ENCODE results near the gene CIRBP. TPM values are rescaled to one million over a fixed set of nuclear protein-coding genes. Genes with fewer than 3 reads are reported as not detected.

CIRBP gene
- total and polyA plus RNA-seq, 2 of the 13 experiments (the other 11 are each of a cell fraction or from before 2014, with no cell fraction given) = 133 to 140 TPM

DNA sequence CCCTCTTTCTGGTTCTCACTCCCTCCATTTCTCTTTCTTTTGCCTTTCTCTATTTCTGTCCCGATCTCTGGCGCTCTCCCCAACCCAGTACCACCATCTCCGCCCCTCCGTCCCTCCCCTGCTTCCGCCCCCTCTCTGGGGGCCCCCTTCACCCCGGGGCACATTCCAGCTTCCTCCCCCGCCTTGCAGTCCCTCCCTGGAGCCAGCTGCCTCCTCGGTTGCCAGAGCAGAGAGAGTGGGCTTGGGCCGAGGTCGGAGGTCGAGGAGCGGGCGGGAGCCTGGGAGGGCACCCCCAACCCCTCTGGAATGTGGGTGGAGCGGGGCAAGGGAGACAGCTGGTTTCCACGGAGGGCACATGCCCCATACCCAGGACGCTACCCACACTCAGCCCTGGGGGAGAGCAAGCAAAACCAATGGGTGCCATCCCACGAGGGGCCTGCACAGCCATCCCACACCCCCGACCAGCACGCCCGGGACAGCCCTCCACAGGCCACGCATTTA lies 6.5 kb upstream of the CIRBP start (continued):
- TF ChIP-seq MAZ (IDR thresholded peaks at IDR 0.05; ENCODE audit: borderline replicate concordance, low read depth, low read length) = peak; percentile 69; the same call in 1 of the 2 replicates
- 0 out of 2 replicates have a peak, but pooled peaks have one; percentile 39 for TF ChIP-seq MAZ (CRISPR knock-in tag; IDR thresholded peaks at IDR 0.05; ENCODE audit: low read depth)
- no peak for TF ChIP-seq MTF2 (CRISPR knock-in tag; IDR thresholded peaks at IDR 0.05; ENCODE audit: borderline replicate concordance)
- no peak for TF ChIP-seq ZNF296 (CRISPR knock-in tag; conservative IDR thresholded peaks at IDR 0.05)
- TF ChIP-seq, protein P1, sequence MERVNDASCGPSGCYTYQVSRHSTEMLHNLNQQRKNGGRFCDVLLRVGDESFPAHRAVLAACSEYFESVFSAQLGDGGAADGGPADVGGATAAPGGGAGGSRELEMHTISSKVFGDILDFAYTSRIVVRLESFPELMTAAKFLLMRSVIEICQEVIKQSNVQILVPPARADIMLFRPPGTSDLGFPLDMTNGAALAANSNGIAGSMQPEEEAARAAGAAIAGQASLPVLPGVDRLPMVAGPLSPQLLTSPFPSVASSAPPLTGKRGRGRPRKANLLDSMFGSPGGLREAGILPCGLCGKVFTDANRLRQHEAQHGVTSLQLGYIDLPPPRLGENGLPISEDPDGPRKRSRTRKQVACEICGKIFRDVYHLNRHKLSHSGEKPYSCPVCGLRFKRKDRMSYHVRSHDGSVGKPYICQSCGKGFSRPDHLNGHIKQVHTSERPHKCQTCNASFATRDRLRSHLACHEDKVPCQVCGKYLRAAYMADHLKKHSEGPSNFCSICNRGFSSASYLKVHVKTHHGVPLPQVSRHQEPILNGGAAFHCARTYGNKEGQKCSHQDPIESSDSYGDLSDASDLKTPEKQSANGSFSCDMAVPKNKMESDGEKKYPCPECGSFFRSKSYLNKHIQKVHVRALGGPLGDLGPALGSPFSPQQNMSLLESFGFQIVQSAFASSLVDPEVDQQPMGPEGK (CRISPR knock-in tag; IDR thresholded peaks at IDR 0.05) = peak; percentile 93
- no peak for TF ChIP-seq GATAD2A (CRISPR knock-in tag; IDR thresholded peaks at IDR 0.05)
- peak; percentile 72 for TF ChIP-seq ETV5 (CRISPR knock-in tag; IDR thresholded peaks at IDR 0.05; ENCODE audit: borderline replicate concordance)
- 0 out of 2 replicates have a peak, but pooled peaks have one; percentile 4 for TF ChIP-seq SP4 (CRISPR knock-in tag; IDR thresholded peaks at IDR 0.05)
- no peak for TF ChIP-seq PHF5A (CRISPR knock-in tag; IDR thresholded peaks at IDR 0.05; ENCODE audit: low read depth, unreplicated experiment)
- TF ChIP-seq RARA (CRISPR knock-in tag; IDR thresholded peaks at IDR 0.05) = peak; percentile 40; the same call in 1 of the 2 replicates
- TF ChIP-seq ELF1 (CRISPR knock-in tag; IDR thresholded peaks at IDR 0.05) = peak; percentile 25; the same call in 1 of the 2 replicates

DNA sequence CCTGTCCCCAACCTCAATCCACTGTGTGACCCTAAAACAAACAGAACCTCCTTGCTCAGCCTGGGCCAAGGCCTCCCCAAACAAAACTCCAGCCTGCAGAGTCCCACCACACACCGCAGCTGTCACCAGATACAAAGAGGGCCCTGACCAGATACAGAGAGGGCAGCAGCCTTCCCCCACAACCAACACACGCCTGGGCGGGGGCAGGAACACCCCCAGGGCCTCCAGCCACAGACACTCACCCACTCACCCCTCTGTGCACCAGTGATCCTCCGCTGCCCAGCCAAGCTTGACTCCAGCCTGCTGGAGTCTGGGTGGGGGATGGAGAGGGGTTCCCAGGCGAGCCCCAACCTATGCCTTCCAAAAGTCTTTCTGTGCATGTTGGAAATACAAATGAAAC lies 5.9 kb upstream of the CIRBP start:
- POLR2A ChIA-PET = interaction anchor here (1.9 to 12.8 kb wide), 3 partner anchors 8 to 24 kb away, joined by 6 to 668 read pairs (median 464); partner anchors contain the start of genes ATP5F1D and MIDN
- H3K9me3 ChIP-seq (ENCODE audit: low read length) = no peaks in the 10 kb centered on the region
- peak overlapping the region; percentile 78; the same call in 1 of the 2 replicates for H3K9ac ChIP-seq (ENCODE audit: insufficient read depth, low read depth, low read length)
- peak overlapping the region; percentile 98 for H3K4me2 ChIP-seq (ENCODE audit: low read depth, low read length)
- 0 out of 5 replicates have a peak, but pooled peaks cover 0 to 2% of the 10 kb centered on the region in 2 experiments for H3K36me3 ChIP-seq (replicated peaks in 1 of 2; ENCODE audit: control insufficient read depth in 1 of 2, insufficient read depth in 2 of 2, low read length in 2 of 2)
- peak overlapping the region; percentile 81 for H3K27ac ChIP-seq (ENCODE audit: extremely low read length, insufficient read depth, low read length)
- peak overlapping the region in 1 of 3 experiments; percentile 81; a peak in 1 of 6 replicates for H3K4me3 ChIP-seq (replicated peaks in 1 of 3; ENCODE audit: insufficient read depth in 1 of 3, low read depth in 2 of 3, low read length in 3 of 3)
- H3K4me1 ChIP-seq (ENCODE audit: insufficient read depth, low read length) = peaks cover 73% of the 10 kb centered on the region
- BruUV-seq (replicated peaks) = no TSS peak
- in situ Hi-C loops (cut with HindIII; ENCODE audit: extremely low pct_ligation_motif_present, low pct_unique_long_range_greater_than_20kb) (no loop called here), intact Hi-C loops (cut with micrococcal nuclease; ENCODE audit: unreplicated experiment) (no loop called here)
- FAIRE-seq (no peak), ATAC-seq (no peak), DNase-seq (ENCODE audit: low spot score) (no peak)
- CTCF ChIA-PET (ENCODE audit: low intra/inter-chr PET ratio, low total read pairs) = no interaction called here
- H3K27me3 ChIP-seq (ENCODE audit: control insufficient read depth in 1 of 2, insufficient read depth in 2 of 2, low read length in 2 of 2) = no peaks in the 10 kb centered on the region
- no peak overlapping the region for H2AFZ ChIP-seq (ENCODE audit: low read length)
- peaks cover 3% of the 10 kb centered on the region for H3K79me2 ChIP-seq (ENCODE audit: insufficient read depth, low read length)
- WGBS (ENCODE audit: low lambda C conversion rate) = 57% methylated on average over 3 of the region's 5 CpGs
- H4K20me1 ChIP-seq (ENCODE audit: insufficient read depth, low read length) = peaks cover 11% of the 10 kb centered on the region; the same call in 1 of the 2 replicates
- TF ChIP-seq ZNF766 (CRISPR knock-in tag; IDR thresholded peaks at IDR 0.05; ENCODE audit: borderline replicate concordance) (no peak), ZNF879 (CRISPR knock-in tag; IDR thresholded peaks at IDR 0.05) (no peak), DNMT1 (CRISPR knock-in tag; IDR thresholded peaks at IDR 0.05) (no peak), CEBPG (CRISPR knock-in tag; IDR thresholded peaks at IDR 0.05) (no peak), ZNF354B (CRISPR knock-in tag; IDR thresholded peaks at IDR 0.05) (no peak)
- TF ChIP-seq, protein P2, sequence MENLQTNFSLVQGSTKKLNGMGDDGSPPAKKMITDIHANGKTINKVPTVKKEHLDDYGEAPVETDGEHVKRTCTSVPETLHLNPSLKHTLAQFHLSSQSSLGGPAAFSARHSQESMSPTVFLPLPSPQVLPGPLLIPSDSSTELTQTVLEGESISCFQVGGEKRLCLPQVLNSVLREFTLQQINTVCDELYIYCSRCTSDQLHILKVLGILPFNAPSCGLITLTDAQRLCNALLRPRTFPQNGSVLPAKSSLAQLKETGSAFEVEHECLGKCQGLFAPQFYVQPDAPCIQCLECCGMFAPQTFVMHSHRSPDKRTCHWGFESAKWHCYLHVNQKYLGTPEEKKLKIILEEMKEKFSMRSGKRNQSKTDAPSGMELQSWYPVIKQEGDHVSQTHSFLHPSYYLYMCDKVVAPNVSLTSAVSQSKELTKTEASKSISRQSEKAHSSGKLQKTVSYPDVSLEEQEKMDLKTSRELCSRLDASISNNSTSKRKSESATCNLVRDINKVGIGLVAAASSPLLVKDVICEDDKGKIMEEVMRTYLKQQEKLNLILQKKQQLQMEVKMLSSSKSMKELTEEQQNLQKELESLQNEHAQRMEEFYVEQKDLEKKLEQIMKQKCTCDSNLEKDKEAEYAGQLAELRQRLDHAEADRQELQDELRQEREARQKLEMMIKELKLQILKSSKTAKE (CRISPR knock-in tag; IDR thresholded peaks at IDR 0.05; ENCODE audit: borderline replicate concordance) = no peak
- TF ChIP-seq, protein P3, sequence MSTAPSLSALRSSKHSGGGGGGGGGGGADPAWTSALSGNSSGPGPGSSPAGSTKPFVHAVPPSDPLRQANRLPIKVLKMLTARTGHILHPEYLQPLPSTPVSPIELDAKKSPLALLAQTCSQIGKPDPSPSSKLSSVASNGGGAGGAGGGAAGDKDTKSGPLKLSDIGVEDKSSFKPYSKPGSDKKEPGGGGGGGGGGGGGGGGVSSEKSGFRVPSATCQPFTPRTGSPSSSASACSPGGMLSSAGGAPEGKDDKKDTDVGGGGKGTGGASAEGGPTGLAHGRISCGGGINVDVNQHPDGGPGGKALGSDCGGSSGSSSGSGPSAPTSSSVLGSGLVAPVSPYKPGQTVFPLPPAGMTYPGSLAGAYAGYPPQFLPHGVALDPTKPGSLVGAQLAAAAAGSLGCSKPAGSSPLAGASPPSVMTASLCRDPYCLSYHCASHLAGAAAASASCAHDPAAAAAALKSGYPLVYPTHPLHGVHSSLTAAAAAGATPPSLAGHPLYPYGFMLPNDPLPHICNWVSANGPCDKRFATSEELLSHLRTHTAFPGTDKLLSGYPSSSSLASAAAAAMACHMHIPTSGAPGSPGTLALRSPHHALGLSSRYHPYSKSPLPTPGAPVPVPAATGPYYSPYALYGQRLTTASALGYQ (CRISPR knock-in tag; IDR thresholded peaks at IDR 0.05) = no peak

All from HepG2 (cell line).